Lower leg skin (tissue), 4 donors: ENCODE data around the gene TMEM89. TPM values are rescaled to one million over a fixed set of nuclear protein-coding genes. Genes with fewer than 3 reads are reported as not detected.

Experiments used
- DNase-seq, 2 donors: peaks; one replicate each; pipeline ENCODE4 v3.0.0-alpha.2; 2019; ENCODE audit warnings: low spot score in 2 of 2
- H3K4me3 ChIP-seq: fragments of 200-600 bp; sonication (generic); 2 replicates; pipeline ENCODE4 v1.5.1; 2017; ENCODE audit warnings: mild to moderate bottlenecking, low read depth; ENCODE audit not compliant: poor library complexity, severe bottlenecking
- POLR2A ChIP-seq, 2 donors: fragments of 450-650 bp; IDR thresholded peaks; one replicate each; pipeline ENCODE4 v1.6.1; 2016 to 2017; ENCODE audit warnings: antibody characterized with exemption in 2 of 2, mild to moderate bottlenecking in 1 of 2, moderate library complexity in 1 of 2
- WGBS, 2 donors: methylation state at CpG; one replicate each; pipeline ENCODE4 v1.1.5; 2018; 5-methylcytosine and 5-hydroxymethylcytosine counted together
- intact Hi-C: fragments of 100-400 bp; cut with DNase I; formaldehyde crosslinking; loops from one replicate; pipeline ENCODE4 v1.15.0; 2023; ENCODE audit warnings: low total_unique reads
- total RNA-seq, 4 donors: library from RNA; depleted of rRNA; stranded (reverse); fragments of >200 nt; gene quantifications; one replicate each; pipeline ENCODE4 v1.1.0, GENCODE V29; 2016
- TF ChIP-seq, protein P1 (sequence below), 3 donors: fragments of 450-650 bp; IDR thresholded peaks; one replicate each; pipeline ENCODE4 v1.5.1; 2016; ENCODE audit warnings: antibody characterized with exemption in 3 of 3, mild to moderate bottlenecking in 3 of 3, moderate library complexity in 2 of 3

TMEM89 gene
- total RNA-seq, 4 donors from 2014 or later: not detected

- WGBS, 2 donors: 2 to 4% methylated on average over 9 to 12 of the region's 46 CpGs
- no peak for DNase-seq
- no peak overlapping the region for H3K4me3 ChIP-seq
- intact Hi-C loops: no loop called here
- TF ChIP-seq, protein P1, sequence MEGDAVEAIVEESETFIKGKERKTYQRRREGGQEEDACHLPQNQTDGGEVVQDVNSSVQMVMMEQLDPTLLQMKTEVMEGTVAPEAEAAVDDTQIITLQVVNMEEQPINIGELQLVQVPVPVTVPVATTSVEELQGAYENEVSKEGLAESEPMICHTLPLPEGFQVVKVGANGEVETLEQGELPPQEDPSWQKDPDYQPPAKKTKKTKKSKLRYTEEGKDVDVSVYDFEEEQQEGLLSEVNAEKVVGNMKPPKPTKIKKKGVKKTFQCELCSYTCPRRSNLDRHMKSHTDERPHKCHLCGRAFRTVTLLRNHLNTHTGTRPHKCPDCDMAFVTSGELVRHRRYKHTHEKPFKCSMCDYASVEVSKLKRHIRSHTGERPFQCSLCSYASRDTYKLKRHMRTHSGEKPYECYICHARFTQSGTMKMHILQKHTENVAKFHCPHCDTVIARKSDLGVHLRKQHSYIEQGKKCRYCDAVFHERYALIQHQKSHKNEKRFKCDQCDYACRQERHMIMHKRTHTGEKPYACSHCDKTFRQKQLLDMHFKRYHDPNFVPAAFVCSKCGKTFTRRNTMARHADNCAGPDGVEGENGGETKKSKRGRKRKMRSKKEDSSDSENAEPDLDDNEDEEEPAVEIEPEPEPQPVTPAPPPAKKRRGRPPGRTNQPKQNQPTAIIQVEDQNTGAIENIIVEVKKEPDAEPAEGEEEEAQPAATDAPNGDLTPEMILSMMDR (IDR thresholded peaks at IDR 0.05): no peak
- no peak for TF ChIP-seq POLR2A (IDR thresholded peaks at IDR 0.05)
Measured at GRCh38 chr3:48662145-48662752, 40.7 kb upstream of the TMEM89 start.

DNA sequence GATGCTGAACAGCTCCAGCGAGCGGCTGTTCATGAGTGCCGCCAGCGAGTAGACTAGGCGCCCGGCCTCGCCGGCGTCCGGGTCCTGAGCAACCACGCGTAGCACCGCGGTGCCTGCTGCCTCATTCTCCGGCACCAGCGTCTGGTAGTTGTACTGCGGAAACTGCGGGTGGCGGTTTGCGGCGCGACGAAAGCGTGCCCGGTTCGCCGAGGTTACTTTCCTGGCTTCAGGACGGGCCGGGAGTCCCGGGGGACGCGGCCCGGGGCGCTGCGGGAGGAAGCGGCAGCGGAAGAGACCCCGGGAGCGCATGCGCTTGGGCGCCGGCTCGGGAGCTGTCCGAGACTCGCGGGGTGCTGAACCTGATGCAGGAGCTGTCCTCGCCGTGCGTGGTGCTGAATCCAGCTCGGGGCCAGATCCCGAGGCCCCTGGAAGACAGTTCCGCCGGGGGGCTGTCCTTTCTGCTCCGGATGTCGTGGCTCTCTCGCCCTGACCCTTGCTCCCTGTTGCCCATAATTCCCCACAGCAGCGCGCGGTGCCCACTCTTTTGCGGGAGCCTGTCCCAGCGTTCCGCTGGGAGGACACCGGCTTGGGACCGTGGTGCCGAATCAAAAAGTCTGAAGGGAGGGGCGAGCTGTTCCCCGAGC is 40.1 kb upstream of the TMEM89 start:
- WGBS, 2 donors: 3 to 5% methylated on average over 11 to 23 of the region's 67 CpGs
- H3K4me3 ChIP-seq: no peak overlapping the region
- no peak for TF ChIP-seq POLR2A (IDR thresholded peaks at IDR 0.05)
- TF ChIP-seq, protein P1 (IDR thresholded peaks at IDR 0.05): no peak
- DNase-seq: peak in 1 of 2 donors; percentile 94
- intact Hi-C loops: no loop called here

DNA sequence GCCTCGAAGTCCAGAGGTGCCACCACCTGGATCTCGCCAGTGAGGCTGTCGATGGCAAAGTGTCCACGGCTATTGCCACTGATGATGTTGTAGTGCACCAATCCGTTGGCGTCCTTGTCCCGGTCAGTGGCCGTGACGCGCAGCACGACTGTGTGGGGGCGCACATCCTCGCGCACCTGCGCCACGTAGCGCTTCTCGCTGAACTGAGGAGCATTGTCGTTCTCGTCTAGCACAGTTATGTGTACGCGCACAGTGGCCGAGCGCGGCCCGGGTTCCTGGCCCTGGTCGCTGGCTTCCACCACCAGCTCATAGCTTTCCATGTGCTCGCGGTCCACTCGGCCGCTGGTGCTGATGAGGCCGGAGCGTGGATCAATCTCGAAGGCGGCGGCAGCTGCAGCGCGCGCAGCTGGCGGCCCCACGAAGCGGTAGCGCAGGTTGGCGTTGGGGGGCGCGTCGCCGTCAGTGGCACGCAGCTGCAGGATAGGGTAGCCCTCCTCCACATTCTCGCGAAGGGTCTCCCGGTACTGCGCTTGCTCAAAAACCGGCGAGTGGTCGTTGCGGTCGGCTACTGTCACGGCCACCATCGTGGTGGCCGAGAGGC is 39.3 kb upstream of the TMEM89 start:
- WGBS, 2 donors: 73 to 78% methylated on average over 39 to 49 of the region's 61 CpGs
- intact Hi-C loops: no loop called here
- TF ChIP-seq, protein P1 (IDR thresholded peaks at IDR 0.05): no peak
- TF ChIP-seq POLR2A (IDR thresholded peaks at IDR 0.05): no peak
- H3K4me3 ChIP-seq: no peak overlapping the region
- DNase-seq: no peak

GRCh38 chr3:48656841-48657281 is 35.3 kb upstream of the TMEM89 start:
- peak overlapping the region; percentile 4 for H3K4me3 ChIP-seq
- intact Hi-C loops: no loop called here
- TF ChIP-seq, protein P1 (IDR thresholded peaks at IDR 0.05): no peak
- TF ChIP-seq POLR2A (IDR thresholded peaks at IDR 0.05): no peak
- no peak for DNase-seq
- WGBS, 2 donors: 31 to 60% methylated on average over 16 to 34 of the region's 45 CpGs

DNA sequence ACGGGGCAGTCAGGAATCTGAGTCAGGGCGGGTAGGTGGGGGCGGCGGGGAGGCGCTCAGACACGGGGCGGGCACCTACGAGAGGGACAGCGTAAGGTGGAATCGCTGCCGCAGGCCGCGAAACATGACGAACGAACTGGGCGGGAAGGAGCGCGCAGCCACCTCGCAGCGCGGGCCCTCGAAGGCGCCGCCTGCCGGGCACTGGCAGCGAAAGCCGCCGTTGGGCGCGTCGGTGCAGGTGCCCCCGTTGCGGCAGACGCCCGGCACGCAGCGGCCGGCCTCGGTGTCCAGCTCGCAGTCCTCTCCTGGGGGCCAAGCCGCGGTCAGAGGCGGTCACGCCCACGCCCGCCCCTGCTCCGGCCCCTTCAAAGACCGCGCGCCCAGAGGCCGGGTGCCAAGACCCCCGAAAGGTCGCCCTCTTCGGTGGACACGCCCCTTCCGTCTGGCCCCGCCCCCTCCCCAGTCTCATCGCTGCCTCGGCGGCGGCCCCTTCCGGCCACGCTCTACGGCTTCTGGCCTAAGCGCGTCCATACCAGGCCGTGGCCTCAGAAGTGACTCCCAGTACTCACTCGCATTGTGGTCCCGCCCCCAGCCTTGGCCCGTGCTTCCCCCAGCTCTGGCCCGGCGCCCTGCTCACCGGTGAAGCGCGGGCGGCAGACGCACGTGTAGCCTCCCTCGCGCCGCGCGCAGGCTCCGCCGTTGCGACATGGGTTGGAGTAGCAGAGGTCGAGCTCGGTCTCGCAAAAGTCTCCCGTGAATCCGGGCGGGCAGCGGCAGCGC is 34.7 kb upstream of the TMEM89 start:
- peak; percentile 46 to 93 for DNase-seq
- peak overlapping the region; percentile 4 for H3K4me3 ChIP-seq
- intact Hi-C loops: no loop called here
- 4 to 6% methylated on average over 25 to 42 of the region's 94 CpGs for WGBS, 2 donors
- TF ChIP-seq, protein P1 (IDR thresholded peaks at IDR 0.05): no peak
- TF ChIP-seq POLR2A (IDR thresholded peaks at IDR 0.05): no peak
